ENCODE data around the gene NIBAN1. TPM values are rescaled to one million over a fixed set of nuclear protein-coding genes. Genes with fewer than 3 reads are reported as not detected.

NIBAN1 gene
- total RNA-seq (2022) (14.3 and 20.8 TPM in 2 replicates), Bru-seq, nascent RNA (percentile 66 among the genes with signal in this experiment), BruChase-seq, experiment 1, labeled RNA remaining after a 2-hour chase (percentile 54 among the genes with signal in this experiment), BruChase-seq, experiment 2, labeled RNA remaining after a 6-hour chase (percentile 65 among the genes with signal in this experiment)
- long read RNA-seq, full-length matches to known transcripts: 5 of 8 reads
- long read RNA-seq, partial matches to known transcripts: 1 of 8 reads
- long read RNA-seq, other reads (novel, unspliced or antisense): 2 of 8 reads

GRCh38 chr1:184974056-184974836 lies at the start of gene NIBAN1:
NIBAN1 (minus strand) TSS chr1:184974508; CDS start chr1:184974356, 152 bp downstream.
- POLR2A ChIA-PET: interaction anchor here (0.9 kb wide), 1 partner anchor 68 kb away, joined by 7 read pairs; no protein-coding TSS in a partner anchor

DNA sequence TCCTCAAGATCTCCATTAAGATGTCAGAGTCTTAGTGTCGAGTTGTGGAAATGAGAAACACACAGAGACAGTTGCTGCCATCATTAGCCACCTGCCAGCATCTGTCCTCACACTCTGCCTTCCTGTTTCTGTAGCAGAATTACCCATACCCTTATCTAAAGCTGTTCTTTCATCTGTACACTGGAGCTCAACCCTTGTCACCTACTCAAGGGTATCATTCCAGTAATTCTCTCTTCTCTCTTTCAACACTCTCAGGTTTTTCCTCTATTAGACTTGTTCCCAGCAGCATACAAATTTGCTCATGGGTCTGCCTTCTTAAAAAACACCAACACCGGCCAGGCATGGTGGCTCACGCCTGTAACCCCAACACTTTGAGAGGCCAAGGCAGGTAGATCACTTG lies 43.7 kb upstream of the NIBAN1 start:
- Histone ChIP-seq H3K36me3 (ENCODE audit: control insufficient read depth, insufficient read depth, low read length) (no peaks in the 10 kb centered on the region), H3K27me3 (replicated peaks; ENCODE audit: control insufficient read depth, insufficient read depth, low read length) (no peaks in the 10 kb centered on the region), H3K4me3 (ENCODE audit: low read depth, low read length) (no peak overlapping the region), H3K4me1 (peaks cover 21% of the 10 kb centered on the region; the same call in 1 of the 2 replicates), H3K9me3 (no peaks in the 10 kb centered on the region)
- intact Hi-C loops (cut with micrococcal nuclease; ENCODE audit: unreplicated experiment): no loop called here
- Mint-ChIP-seq H3K4me3 (ENCODE audit: unreplicated experiment) (no peak overlapping the region), H3K27me3 (ENCODE audit: insufficient read depth, unreplicated experiment) (no peaks in the 10 kb centered on the region), H3K9me3 (ENCODE audit: unreplicated experiment) (peaks cover 6% of the 10 kb centered on the region), H3K27ac (ENCODE audit: unreplicated experiment) (no peak overlapping the region), H3K36me3 (ENCODE audit: insufficient read depth, unreplicated experiment) (no peaks in the 10 kb centered on the region), H3K4me1 (ENCODE audit: low read depth, unreplicated experiment) (peaks cover 19% of the 10 kb centered on the region)
- POLR2A ChIA-PET: no interaction called here
- no TSS peak for BruUV-seq (replicated peaks)
- CTCF ChIA-PET: no interaction called here
- TF ChIP-seq, protein P1, sequence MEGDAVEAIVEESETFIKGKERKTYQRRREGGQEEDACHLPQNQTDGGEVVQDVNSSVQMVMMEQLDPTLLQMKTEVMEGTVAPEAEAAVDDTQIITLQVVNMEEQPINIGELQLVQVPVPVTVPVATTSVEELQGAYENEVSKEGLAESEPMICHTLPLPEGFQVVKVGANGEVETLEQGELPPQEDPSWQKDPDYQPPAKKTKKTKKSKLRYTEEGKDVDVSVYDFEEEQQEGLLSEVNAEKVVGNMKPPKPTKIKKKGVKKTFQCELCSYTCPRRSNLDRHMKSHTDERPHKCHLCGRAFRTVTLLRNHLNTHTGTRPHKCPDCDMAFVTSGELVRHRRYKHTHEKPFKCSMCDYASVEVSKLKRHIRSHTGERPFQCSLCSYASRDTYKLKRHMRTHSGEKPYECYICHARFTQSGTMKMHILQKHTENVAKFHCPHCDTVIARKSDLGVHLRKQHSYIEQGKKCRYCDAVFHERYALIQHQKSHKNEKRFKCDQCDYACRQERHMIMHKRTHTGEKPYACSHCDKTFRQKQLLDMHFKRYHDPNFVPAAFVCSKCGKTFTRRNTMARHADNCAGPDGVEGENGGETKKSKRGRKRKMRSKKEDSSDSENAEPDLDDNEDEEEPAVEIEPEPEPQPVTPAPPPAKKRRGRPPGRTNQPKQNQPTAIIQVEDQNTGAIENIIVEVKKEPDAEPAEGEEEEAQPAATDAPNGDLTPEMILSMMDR (IDR thresholded peaks at IDR 0.05; ENCODE audit: insufficient read depth in 1 of 2, low read depth in 1 of 2, low read length in 1 of 2, severe bottlenecking in 1 of 2, unreplicated experiment in 1 of 2): no peak
- no peak for DNase-seq

More at GRCh38 chr1:184974056-184974836, at the start of gene NIBAN1:
- TF ChIP-seq, protein P1 (IDR thresholded peaks at IDR 0.05; ENCODE audit: insufficient read depth in 1 of 2, low read depth in 1 of 2, low read length in 1 of 2, severe bottlenecking in 1 of 2, unreplicated experiment in 1 of 2): no peak
- Histone ChIP-seq H3K27me3 (replicated peaks; ENCODE audit: control insufficient read depth, insufficient read depth, low read length) (no peaks in the 10 kb centered on the region; the same call in 1 of the 2 replicates), H3K9me3 (no peaks in the 10 kb centered on the region), H3K4me1 (0 out of 2 replicates have a peak, but pooled peaks cover 6% of the 10 kb centered on the region), H3K4me3 (ENCODE audit: low read depth, low read length) (peak within 1 kb of the TSS; percentile 33), H3K36me3 (ENCODE audit: control insufficient read depth, insufficient read depth, low read length) (no peaks in the 10 kb centered on the region)
- no peaks in the 10 kb centered on the region for H3K9me3 Mint-ChIP-seq (ENCODE audit: unreplicated experiment)
- H3K4me3 Mint-ChIP-seq (ENCODE audit: unreplicated experiment): peak within 1 kb of the TSS; percentile 82
- CTCF ChIA-PET: interaction anchor here (0.5 to 1.1 kb wide), 2 partner anchors 8 to 169 kb away, joined by 3 to 8 read pairs; no protein-coding TSS in a partner anchor
- H3K4me1 Mint-ChIP-seq (ENCODE audit: low read depth, unreplicated experiment): peaks cover 12% of the 10 kb centered on the region
- peak within 1 kb of the TSS; percentile 94 for H3K27ac Mint-ChIP-seq (ENCODE audit: unreplicated experiment)
- intact Hi-C loops (cut with micrococcal nuclease; ENCODE audit: unreplicated experiment): loop anchor here (2.0 kb wide), 1 partner anchor 43 kb away; no protein-coding TSS in a partner anchor
- H3K36me3 Mint-ChIP-seq (ENCODE audit: insufficient read depth, unreplicated experiment): peaks cover 5% of the 10 kb centered on the region
- peak in 1 of 2 experiments; percentile 51 for DNase-seq
- no TSS peak for BruUV-seq (replicated peaks)
- peaks cover 2% of the 10 kb centered on the region for H3K27me3 Mint-ChIP-seq (ENCODE audit: insufficient read depth, unreplicated experiment)

DNA sequence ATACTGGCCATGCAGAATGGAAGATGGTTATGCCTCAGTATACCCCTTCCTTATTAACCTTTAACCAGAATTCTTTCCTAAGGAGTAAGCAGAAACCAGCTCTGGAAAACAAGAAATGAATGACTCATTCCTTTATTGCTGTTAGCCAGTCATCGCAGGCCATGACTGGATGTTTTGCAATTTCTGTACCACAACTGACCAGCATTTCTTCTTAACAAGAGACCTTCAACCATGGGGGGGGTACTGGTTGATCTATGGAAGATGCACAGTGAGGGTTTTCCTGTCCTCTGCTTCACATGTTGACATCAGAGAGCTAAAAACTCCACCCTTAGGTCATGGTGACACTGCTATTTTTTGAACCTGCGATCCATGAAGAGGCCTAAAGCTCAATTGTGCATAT lies 43.0 kb upstream of the NIBAN1 start:
- POLR2A ChIA-PET: no interaction called here

More for the DNA sequence above, 43.0 kb upstream of the NIBAN1 start:
- H3K9me3 Mint-ChIP-seq (ENCODE audit: unreplicated experiment): no peaks in the 10 kb centered on the region
- TF ChIP-seq, protein P1 (IDR thresholded peaks at IDR 0.05; ENCODE audit: insufficient read depth in 1 of 2, low read depth in 1 of 2, low read length in 1 of 2, severe bottlenecking in 1 of 2, unreplicated experiment in 1 of 2): no peak
- BruUV-seq (replicated peaks): no TSS peak
- H3K4me3 Mint-ChIP-seq (ENCODE audit: unreplicated experiment): no peak overlapping the region
- no peak for DNase-seq
- Histone ChIP-seq H3K4me3 (ENCODE audit: low read depth, low read length) (no peak overlapping the region), H3K9me3 (no peaks in the 10 kb centered on the region), H3K27me3 (replicated peaks; ENCODE audit: control insufficient read depth, insufficient read depth, low read length) (no peaks in the 10 kb centered on the region), H3K36me3 (ENCODE audit: control insufficient read depth, insufficient read depth, low read length) (no peaks in the 10 kb centered on the region), H3K4me1 (peaks cover 21% of the 10 kb centered on the region; the same call in 1 of the 2 replicates)
- CTCF ChIA-PET: no interaction called here
- no peaks in the 10 kb centered on the region for H3K27me3 Mint-ChIP-seq (ENCODE audit: insufficient read depth, unreplicated experiment)
- H3K4me1 Mint-ChIP-seq (ENCODE audit: low read depth, unreplicated experiment): peaks cover 19% of the 10 kb centered on the region
- H3K36me3 Mint-ChIP-seq (ENCODE audit: insufficient read depth, unreplicated experiment): no peaks in the 10 kb centered on the region
- intact Hi-C loops (cut with micrococcal nuclease; ENCODE audit: unreplicated experiment): no loop called here
- no peak overlapping the region for H3K27ac Mint-ChIP-seq (ENCODE audit: unreplicated experiment)

All from Caco-2 (cell line).